Measurements from ENCODE around the gene RANGRF.

Gene RANGRF

GRCh38 chr17:8289103-8289397, 580 bp downstream of the RANGRF start:
- TF ChIP-seq FOXP2 (optimal IDR thresholded peaks at IDR 0.05; ENCODE audit: borderline replicate concordance, extremely low read depth, extremely low read length, insufficient read depth): no peak
- no peak for TF ChIP-seq TAF1 (IDR thresholded peaks at IDR 0.05; ENCODE audit: borderline replicate concordance, insufficient read depth, low read length)
- no peak for TF ChIP-seq SIN3A (IDR thresholded peaks at IDR 0.05; ENCODE audit: borderline replicate concordance, insufficient read depth, low read length)
- no peak for TF ChIP-seq POLR2AphosphoS5 (IDR thresholded peaks at IDR 0.05; ENCODE audit: low read depth, low read length)
- TF ChIP-seq REST (IDR thresholded peaks at IDR 0.05; ENCODE audit: insufficient read depth in 1 of 2, low read depth in 2 of 2, low read length in 2 of 2): no peak

GRCh38 chr17:8290043-8290442, 1.6 kb downstream of the RANGRF start:
- TF ChIP-seq TAF1 (IDR thresholded peaks at IDR 0.05; ENCODE audit: borderline replicate concordance, insufficient read depth, low read length) (no peak), POLR2AphosphoS5 (IDR thresholded peaks at IDR 0.05; ENCODE audit: low read depth, low read length) (no peak; the same call in 1 of the 2 replicates), SIN3A (IDR thresholded peaks at IDR 0.05; ENCODE audit: borderline replicate concordance, insufficient read depth, low read length) (no peak), FOXP2 (optimal IDR thresholded peaks at IDR 0.05; ENCODE audit: borderline replicate concordance, extremely low read depth, extremely low read length, insufficient read depth) (no peak), REST (IDR thresholded peaks at IDR 0.05; ENCODE audit: insufficient read depth in 1 of 2, low read depth in 2 of 2, low read length in 2 of 2) (no peak)

- TF ChIP-seq POLR2AphosphoS5 (IDR thresholded peaks at IDR 0.05; ENCODE audit: low read depth, low read length) (no peak), TAF1 (IDR thresholded peaks at IDR 0.05; ENCODE audit: borderline replicate concordance, insufficient read depth, low read length) (no peak), SIN3A (IDR thresholded peaks at IDR 0.05; ENCODE audit: borderline replicate concordance, insufficient read depth, low read length) (no peak), REST (IDR thresholded peaks at IDR 0.05; ENCODE audit: insufficient read depth in 1 of 2, low read depth in 2 of 2, low read length in 2 of 2) (no peak), FOXP2 (optimal IDR thresholded peaks at IDR 0.05; ENCODE audit: borderline replicate concordance, extremely low read depth, extremely low read length, insufficient read depth) (no peak)
These were observed 4.3 kb downstream of the RANGRF start for GRCh38 chr17:8292639-8293395.

GRCh38 chr17:8294361-8294760, 5.9 kb downstream of the RANGRF start:
- TF ChIP-seq SIN3A (IDR thresholded peaks at IDR 0.05; ENCODE audit: borderline replicate concordance, insufficient read depth, low read length): no peak
- no peak for TF ChIP-seq TAF1 (IDR thresholded peaks at IDR 0.05; ENCODE audit: borderline replicate concordance, insufficient read depth, low read length)
- TF ChIP-seq POLR2AphosphoS5 (IDR thresholded peaks at IDR 0.05; ENCODE audit: low read depth, low read length): no peak
- no peak for TF ChIP-seq REST (IDR thresholded peaks at IDR 0.05; ENCODE audit: insufficient read depth in 1 of 2, low read depth in 2 of 2, low read length in 2 of 2)
- TF ChIP-seq FOXP2 (optimal IDR thresholded peaks at IDR 0.05; ENCODE audit: borderline replicate concordance, extremely low read depth, extremely low read length, insufficient read depth): no peak
